ENCODE measurements around the gene LAMB1. TPM values are rescaled to one million over a fixed set of nuclear protein-coding genes. Genes with fewer than 3 reads are reported as not detected.

LAMB1 gene
- total RNA-seq, 4 donors from 2014 or later, result 22.5 to 101 (median 32.5) TPM

- H3K27ac ChIP-seq, result no peak overlapping the region
- H3K9me3 ChIP-seq, result no peaks in the 10 kb centered on the region
- H3K27me3 ChIP-seq, result no peaks in the 10 kb centered on the region
- WGBS, 2 donors, result 22 to 27% methylated on average over 6 of the region's 6 CpGs
- no peaks in the 10 kb centered on the region for H3K4me1 ChIP-seq
- H3K4me3 ChIP-seq, result no peak overlapping the region
- no peak for DNase-seq
- TF ChIP-seq CTCF (IDR thresholded peaks at IDR 0.05), result peak; percentile 45 to 69 (median 62)
- no peak for TF ChIP-seq POLR2A (IDR thresholded peaks at IDR 0.05)
- no peaks in the 10 kb centered on the region for H3K36me3 ChIP-seq
- intact Hi-C loops (cut with DNase I), result loop anchor here (10.0 kb wide), 1 partner anchor 130 kb away; the partner anchor contains the start of gene CBLL1
Measured at GRCh38 chr7:107874605-107875446, 128.1 kb downstream of the LAMB1 start.

GRCh38 chr7:107874111-107874510 is 128.8 kb downstream of the LAMB1 start:
- no peaks in the 10 kb centered on the region for H3K9me3 ChIP-seq
- H3K27me3 ChIP-seq, result no peaks in the 10 kb centered on the region
- H3K36me3 ChIP-seq, result no peaks in the 10 kb centered on the region
- no peak for TF ChIP-seq POLR2A (IDR thresholded peaks at IDR 0.05)
- TF ChIP-seq CTCF (IDR thresholded peaks at IDR 0.05), result no peak
- intact Hi-C loops (cut with DNase I), result loop anchor here (10.0 kb wide), 1 partner anchor 129 kb away; the partner anchor contains the start of gene CBLL1
- no peak overlapping the region for H3K4me3 ChIP-seq
- H3K4me1 ChIP-seq, result no peaks in the 10 kb centered on the region
- DNase-seq, result no peak
- WGBS, 2 donors, result 70% methylated on average over 2 of the region's 2 CpGs
- H3K27ac ChIP-seq, result no peak overlapping the region

Small RNAs within 50 kb of the gene (small RNA-seq; reads per million reads assigned to genes)
- gene RF00012, result 0 reads per million in 4 donors

Other genes starting within 250 kb of the LAMB1 start
- not detected for gene SLC26A3, start 199.9 kb downstream of the LAMB1 start, total RNA-seq
- 100 to 1,000 TPM in 1 of 4 donors, 10 to 100 TPM in 3; 48.6 to 132 (median 72.7) TPM for gene DLD, start 112.0 kb downstream of the LAMB1 start, total RNA-seq
- gene LAMB4, start 127.2 kb upstream of the LAMB1 start, total RNA-seq, result 10 to 100 TPM in 2 of 4 donors, 1 to 10 TPM in 2; 2.0 to 28.2 (median 8.8) TPM

All from esophagus squamous epithelium (tissue), 5 donors.